ENCODE data around the gene RRAS.

GRCh38 chr19:49631014-49631588 is 8.8 kb downstream of the RRAS start:
- TF ChIP-seq, protein P1, sequence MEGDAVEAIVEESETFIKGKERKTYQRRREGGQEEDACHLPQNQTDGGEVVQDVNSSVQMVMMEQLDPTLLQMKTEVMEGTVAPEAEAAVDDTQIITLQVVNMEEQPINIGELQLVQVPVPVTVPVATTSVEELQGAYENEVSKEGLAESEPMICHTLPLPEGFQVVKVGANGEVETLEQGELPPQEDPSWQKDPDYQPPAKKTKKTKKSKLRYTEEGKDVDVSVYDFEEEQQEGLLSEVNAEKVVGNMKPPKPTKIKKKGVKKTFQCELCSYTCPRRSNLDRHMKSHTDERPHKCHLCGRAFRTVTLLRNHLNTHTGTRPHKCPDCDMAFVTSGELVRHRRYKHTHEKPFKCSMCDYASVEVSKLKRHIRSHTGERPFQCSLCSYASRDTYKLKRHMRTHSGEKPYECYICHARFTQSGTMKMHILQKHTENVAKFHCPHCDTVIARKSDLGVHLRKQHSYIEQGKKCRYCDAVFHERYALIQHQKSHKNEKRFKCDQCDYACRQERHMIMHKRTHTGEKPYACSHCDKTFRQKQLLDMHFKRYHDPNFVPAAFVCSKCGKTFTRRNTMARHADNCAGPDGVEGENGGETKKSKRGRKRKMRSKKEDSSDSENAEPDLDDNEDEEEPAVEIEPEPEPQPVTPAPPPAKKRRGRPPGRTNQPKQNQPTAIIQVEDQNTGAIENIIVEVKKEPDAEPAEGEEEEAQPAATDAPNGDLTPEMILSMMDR (IDR thresholded peaks at IDR 0.05; ENCODE audit: low read depth, low read length), result no peak
- no peak for TF ChIP-seq EZH2phosphoT487 (IDR thresholded peaks at IDR 0.05; ENCODE audit: low read depth)
